ENCODE results near the gene ART1.
"Not testable (repeated sequence)": the region's sequence is repeated elsewhere in the genome, so short reads cannot be mapped to it uniquely, and the experiment has no call there.

- TF ChIP-seq CTCF, POLR2AphosphoS5 (IDR thresholded peaks at IDR 0.05): not testable (repeated sequence)
These were observed 3.9 kb downstream of the ART1 start for GRCh38 chr11:3648843-3649242.
